ENCODE data around the gene TYSND1. TPM values are rescaled to one million over a fixed set of nuclear protein-coding genes. Genes with fewer than 3 reads are reported as not detected.

The TYSND1 gene
- total RNA-seq, 1 experiment from 2014 or later = 39.3 TPM

DNA sequence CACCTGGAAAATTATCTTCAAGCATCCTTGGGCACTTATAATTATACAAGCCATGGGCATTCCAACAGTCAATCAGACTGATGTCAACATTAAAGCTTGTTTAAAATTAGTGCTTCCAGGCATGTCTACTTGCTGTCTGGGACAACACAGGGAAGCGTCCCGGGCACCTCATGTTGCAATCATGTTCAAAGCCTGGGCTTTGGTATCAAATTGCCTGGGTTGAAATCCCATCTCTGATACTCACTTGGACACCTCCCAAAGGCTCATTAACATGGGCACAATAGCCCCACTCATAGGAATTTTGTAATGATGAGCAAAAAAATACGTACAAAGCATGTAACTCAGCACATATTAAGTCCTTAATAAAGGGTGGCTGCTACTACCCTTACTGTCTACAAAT, 28.3 kb downstream of the TYSND1 start:
- Histone ChIP-seq H3K27ac (ENCODE audit: low read length) (no peak overlapping the region), H3K9me3 (ENCODE audit: control insufficient read depth, insufficient read depth, low read depth, low read length) (no peaks in the 10 kb centered on the region), H3K27me3 (ENCODE audit: control insufficient read depth, insufficient read depth, low read length) (no peaks in the 10 kb centered on the region), H3K4me3 (ENCODE audit: low read depth in 2 of 2, low read length in 2 of 2) (no peak overlapping the region), H3K4me1 (ENCODE audit: control insufficient read depth, insufficient read depth, low read length) (no peaks in the 10 kb centered on the region), H3K36me3 (ENCODE audit: control insufficient read depth, insufficient read depth, low read length) (no peaks in the 10 kb centered on the region)
- BruUV-seq (replicated peaks) = no TSS peak
- in situ Hi-C loops (cut with HindIII; ENCODE audit: low pct_unique_long_range_greater_than_20kb, low sequenced_read_pairs) (no loop called here), intact Hi-C loops (cut with micrococcal nuclease; ENCODE audit: unreplicated experiment) (no loop called here)
- DNase-seq (ENCODE audit: low read depth, low spot score) (no peak), ATAC-seq (no peak)
- CTCF ChIA-PET = interaction anchor here (0.5 to 0.6 kb wide), 2 partner anchors 271 to 696 kb away, joined by 4 to 7 read pairs; no protein-coding TSS in a partner anchor
- POLR2A ChIA-PET = no interaction called here
- TF ChIP-seq, protein P1, sequence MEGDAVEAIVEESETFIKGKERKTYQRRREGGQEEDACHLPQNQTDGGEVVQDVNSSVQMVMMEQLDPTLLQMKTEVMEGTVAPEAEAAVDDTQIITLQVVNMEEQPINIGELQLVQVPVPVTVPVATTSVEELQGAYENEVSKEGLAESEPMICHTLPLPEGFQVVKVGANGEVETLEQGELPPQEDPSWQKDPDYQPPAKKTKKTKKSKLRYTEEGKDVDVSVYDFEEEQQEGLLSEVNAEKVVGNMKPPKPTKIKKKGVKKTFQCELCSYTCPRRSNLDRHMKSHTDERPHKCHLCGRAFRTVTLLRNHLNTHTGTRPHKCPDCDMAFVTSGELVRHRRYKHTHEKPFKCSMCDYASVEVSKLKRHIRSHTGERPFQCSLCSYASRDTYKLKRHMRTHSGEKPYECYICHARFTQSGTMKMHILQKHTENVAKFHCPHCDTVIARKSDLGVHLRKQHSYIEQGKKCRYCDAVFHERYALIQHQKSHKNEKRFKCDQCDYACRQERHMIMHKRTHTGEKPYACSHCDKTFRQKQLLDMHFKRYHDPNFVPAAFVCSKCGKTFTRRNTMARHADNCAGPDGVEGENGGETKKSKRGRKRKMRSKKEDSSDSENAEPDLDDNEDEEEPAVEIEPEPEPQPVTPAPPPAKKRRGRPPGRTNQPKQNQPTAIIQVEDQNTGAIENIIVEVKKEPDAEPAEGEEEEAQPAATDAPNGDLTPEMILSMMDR (IDR thresholded peaks at IDR 0.05) = no peak
- TF ChIP-seq SIN3A (IDR thresholded peaks at IDR 0.05; ENCODE audit: borderline replicate concordance, insufficient read depth, low read depth, low read length) (no peak), TCF7L2 (IDR thresholded peaks at IDR 0.05; ENCODE audit: low read depth, low read length) (no peak), POLR2AphosphoS5 (IDR thresholded peaks at IDR 0.05; ENCODE audit: low read depth, low read length) (no peak)
- TF ChIP-seq, protein P2, sequence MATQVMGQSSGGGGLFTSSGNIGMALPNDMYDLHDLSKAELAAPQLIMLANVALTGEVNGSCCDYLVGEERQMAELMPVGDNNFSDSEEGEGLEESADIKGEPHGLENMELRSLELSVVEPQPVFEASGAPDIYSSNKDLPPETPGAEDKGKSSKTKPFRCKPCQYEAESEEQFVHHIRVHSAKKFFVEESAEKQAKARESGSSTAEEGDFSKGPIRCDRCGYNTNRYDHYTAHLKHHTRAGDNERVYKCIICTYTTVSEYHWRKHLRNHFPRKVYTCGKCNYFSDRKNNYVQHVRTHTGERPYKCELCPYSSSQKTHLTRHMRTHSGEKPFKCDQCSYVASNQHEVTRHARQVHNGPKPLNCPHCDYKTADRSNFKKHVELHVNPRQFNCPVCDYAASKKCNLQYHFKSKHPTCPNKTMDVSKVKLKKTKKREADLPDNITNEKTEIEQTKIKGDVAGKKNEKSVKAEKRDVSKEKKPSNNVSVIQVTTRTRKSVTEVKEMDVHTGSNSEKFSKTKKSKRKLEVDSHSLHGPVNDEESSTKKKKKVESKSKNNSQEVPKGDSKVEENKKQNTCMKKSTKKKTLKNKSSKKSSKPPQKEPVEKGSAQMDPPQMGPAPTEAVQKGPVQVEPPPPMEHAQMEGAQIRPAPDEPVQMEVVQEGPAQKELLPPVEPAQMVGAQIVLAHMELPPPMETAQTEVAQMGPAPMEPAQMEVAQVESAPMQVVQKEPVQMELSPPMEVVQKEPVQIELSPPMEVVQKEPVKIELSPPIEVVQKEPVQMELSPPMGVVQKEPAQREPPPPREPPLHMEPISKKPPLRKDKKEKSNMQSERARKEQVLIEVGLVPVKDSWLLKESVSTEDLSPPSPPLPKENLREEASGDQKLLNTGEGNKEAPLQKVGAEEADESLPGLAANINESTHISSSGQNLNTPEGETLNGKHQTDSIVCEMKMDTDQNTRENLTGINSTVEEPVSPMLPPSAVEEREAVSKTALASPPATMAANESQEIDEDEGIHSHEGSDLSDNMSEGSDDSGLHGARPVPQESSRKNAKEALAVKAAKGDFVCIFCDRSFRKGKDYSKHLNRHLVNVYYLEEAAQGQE (IDR thresholded peaks at IDR 0.05; ENCODE audit: insufficient read depth in 1 of 2, low read depth in 2 of 2, low read length in 1 of 2) = no peak

DNA sequence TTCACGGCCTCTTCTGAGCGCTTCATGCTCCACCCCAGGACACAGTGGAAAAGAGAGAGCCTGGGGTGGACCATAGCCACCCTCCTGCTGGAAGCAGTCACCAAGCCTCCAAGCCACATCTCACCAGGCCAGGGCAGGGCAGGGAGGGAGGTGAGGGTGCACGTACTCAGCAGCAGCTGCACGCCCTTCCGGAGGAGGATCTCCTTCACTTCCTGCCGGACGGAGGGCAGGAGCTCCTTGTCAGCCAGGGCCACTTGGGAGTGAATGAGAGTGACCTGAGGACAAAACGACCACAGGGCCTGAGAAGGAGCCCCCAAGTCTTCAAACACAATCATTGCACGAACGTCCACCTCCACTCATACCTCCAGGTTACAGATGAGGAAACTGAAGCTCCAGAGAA, 28.9 kb downstream of the TYSND1 start:
- Histone ChIP-seq H3K4me1 (ENCODE audit: control insufficient read depth, insufficient read depth, low read length) (no peaks in the 10 kb centered on the region), H3K36me3 (ENCODE audit: control insufficient read depth, insufficient read depth, low read length) (no peaks in the 10 kb centered on the region), H3K27ac (ENCODE audit: low read length) (no peak overlapping the region), H3K4me3 (ENCODE audit: low read depth in 2 of 2, low read length in 2 of 2) (no peak overlapping the region), H3K9me3 (ENCODE audit: control insufficient read depth, insufficient read depth, low read depth, low read length) (no peaks in the 10 kb centered on the region), H3K27me3 (ENCODE audit: control insufficient read depth, insufficient read depth, low read length) (no peaks in the 10 kb centered on the region)
- ATAC-seq (no peak), DNase-seq (ENCODE audit: low read depth, low spot score) (no peak)
- TF ChIP-seq, protein P1 (IDR thresholded peaks at IDR 0.05) = no peak
- TF ChIP-seq, protein P2 (IDR thresholded peaks at IDR 0.05; ENCODE audit: insufficient read depth in 1 of 2, low read depth in 2 of 2, low read length in 1 of 2) = no peak
- no peak for TF ChIP-seq SIN3A (IDR thresholded peaks at IDR 0.05; ENCODE audit: borderline replicate concordance, insufficient read depth, low read depth, low read length)
- no peak for TF ChIP-seq TCF7L2 (IDR thresholded peaks at IDR 0.05; ENCODE audit: low read depth, low read length)
- no peak for TF ChIP-seq POLR2AphosphoS5 (IDR thresholded peaks at IDR 0.05; ENCODE audit: low read depth, low read length)
- intact Hi-C loops (cut with micrococcal nuclease; ENCODE audit: unreplicated experiment) (no loop called here), in situ Hi-C loops (cut with HindIII; ENCODE audit: low pct_unique_long_range_greater_than_20kb, low sequenced_read_pairs) (no loop called here)
- ChIA-PET POLR2A (interaction anchor here (0.5 kb wide), 1 partner anchor 229 kb away, joined by 4 read pairs; no protein-coding TSS in a partner anchor), CTCF (interaction anchor here (0.6 to 3.2 kb wide), 2 partner anchors 28 to 272 kb away, joined by 4 to 18 read pairs; partner anchors contain the start of gene TYSND1)
- no TSS peak for BruUV-seq (replicated peaks)

Data from Panc1 (cell line).